NT2/D1 (cell line): Measurements from ENCODE around the gene DBNDD2.

ENCODE experiments used
- DNase-seq: peaks from one replicate; pipeline ENCODE4 v3.0.0-alpha.2; 2011; ENCODE audit warnings: low read depth, low spot score
- H3K27me3 ChIP-seq: 2 replicates; pipeline ENCODE4 v1.6.0; 2011; ENCODE audit warnings: mild to moderate bottlenecking; ENCODE audit not compliant: insufficient read length, insufficient read depth
- H3K36me3 ChIP-seq: 2 replicates; pipeline ENCODE4 v1.6.1; 2011; ENCODE audit warnings: mild to moderate bottlenecking, low read length, mixed read lengths; ENCODE audit not compliant: insufficient read depth, insufficient read length
- H3K4me1 ChIP-seq: 2 replicates; pipeline ENCODE4 v1.5.1; 2011; ENCODE audit not compliant: insufficient read depth, insufficient read length
- H3K4me3 ChIP-seq: 2 replicates; pipeline ENCODE4 v1.5.1; 2011; ENCODE audit warnings: low read depth; ENCODE audit not compliant: insufficient read length
- H3K9ac ChIP-seq: 2 replicates; pipeline ENCODE4 v1.6.0; 2011; ENCODE audit warnings: low read depth; ENCODE audit not compliant: insufficient read length
- H3K9me3 ChIP-seq: 2 replicates; pipeline ENCODE4 v1.5.1; 2011; ENCODE audit warnings: mild to moderate bottlenecking, low read length; ENCODE audit not compliant: insufficient read depth
- SUZ12 ChIP-seq: IDR thresholded peaks from 2 replicates; pipeline ENCODE4 v1.6.1; 2011; ENCODE audit not compliant: insufficient read length, insufficient read depth; ENCODE audit errors: extremely low read depth
- YY1 ChIP-seq: IDR thresholded peaks from 2 replicates; pipeline ENCODE4 v1.6.1; 2011; ENCODE audit not compliant: insufficient read length, insufficient read depth
- ZNF274 ChIP-seq: IDR thresholded peaks from 2 replicates; pipeline ENCODE4 v1.6.1; 2011; ENCODE audit warnings: mild to moderate bottlenecking, low read depth, low read length

DBNDD2 gene

DNA sequence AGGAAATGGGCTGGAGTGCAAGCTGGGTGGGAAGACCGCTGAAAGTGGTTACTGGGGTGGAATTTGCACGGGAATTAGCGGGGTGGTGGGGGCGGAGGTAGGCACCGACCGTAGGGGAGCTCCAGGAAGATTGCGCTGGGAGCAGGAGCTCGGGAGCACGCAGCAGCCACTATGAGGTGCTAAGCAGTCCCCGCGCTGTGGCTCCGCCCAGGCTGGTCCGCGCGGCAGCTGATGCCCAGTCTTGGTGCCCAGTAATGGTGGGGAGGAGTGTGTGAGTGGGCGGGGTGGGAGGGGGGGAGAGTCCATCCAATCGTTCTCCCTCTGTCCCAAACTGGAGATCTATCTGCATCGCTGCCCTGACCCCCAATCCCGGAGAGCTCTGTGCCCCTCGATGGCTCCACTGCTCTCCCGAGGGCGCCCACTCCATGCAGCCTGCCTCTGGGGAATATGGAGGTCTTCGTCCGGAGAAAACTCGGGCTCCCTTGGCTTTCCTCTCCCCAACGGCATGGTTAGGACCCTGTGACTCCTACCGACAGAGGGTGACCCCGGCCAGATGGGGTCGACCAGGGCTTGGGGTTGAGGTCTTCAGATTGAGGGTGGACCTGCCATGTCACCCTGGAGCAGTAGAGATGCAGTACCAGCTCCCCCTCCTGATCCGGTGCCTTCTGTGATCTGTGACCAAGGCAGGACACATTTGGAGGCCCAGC, 35.3 kb upstream of the DBNDD2 start:
- H3K4me3 ChIP-seq, result no peak overlapping the region
- no peaks in the 10 kb centered on the region for H3K9me3 ChIP-seq
- H3K4me1 ChIP-seq, result peaks cover 2% of the 10 kb centered on the region
- peaks cover 17% of the 10 kb centered on the region for H3K36me3 ChIP-seq
- H3K27me3 ChIP-seq, result no peaks in the 10 kb centered on the region
- peak overlapping the region; percentile 52 for H3K9ac ChIP-seq
- no peak for DNase-seq
- no peak for TF ChIP-seq YY1
- no peak for TF ChIP-seq ZNF274
- TF ChIP-seq SUZ12, result no peak

DNA sequence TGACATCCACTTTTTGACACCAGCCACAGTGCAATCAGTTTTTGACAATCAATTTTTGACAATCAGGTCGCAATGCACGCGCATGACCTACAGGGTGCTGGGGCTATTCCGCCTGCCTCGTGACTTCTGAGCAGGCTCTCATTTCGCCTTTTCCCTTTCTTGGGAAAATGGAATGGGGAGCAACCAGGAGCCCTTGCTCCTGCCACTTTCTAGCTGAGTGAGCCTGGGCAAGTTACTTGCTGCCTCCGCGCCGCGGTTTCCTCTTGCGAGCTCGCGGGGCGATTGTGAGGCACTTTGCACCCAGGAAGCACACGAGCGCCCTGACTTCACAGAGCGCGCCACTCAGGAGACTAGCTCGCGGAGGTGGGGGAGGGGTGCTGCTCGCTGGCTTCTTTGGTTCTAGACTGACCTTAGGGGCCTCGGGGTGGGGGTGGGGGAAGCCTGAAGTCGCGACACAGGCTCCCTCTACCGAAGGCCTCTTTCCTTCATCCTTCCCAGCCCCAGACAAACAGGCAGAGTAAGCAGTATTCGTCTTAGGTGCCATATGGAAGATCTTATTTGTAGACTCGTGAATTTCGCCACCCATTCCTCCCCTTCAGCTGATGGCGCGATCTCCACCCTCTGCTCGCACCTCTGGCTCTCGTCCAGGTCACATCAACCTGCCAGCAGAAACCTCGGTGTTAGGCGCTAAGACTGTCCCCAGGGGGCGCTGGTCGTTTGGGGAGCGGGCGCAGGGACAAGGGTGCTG, 34.6 kb upstream of the DBNDD2 start:
- peak; percentile 76 for DNase-seq
- Histone ChIP-seq H3K4me1 (peaks cover 2% of the 10 kb centered on the region), H3K27me3 (no peaks in the 10 kb centered on the region), H3K9me3 (no peaks in the 10 kb centered on the region), H3K4me3 (peak overlapping the region; percentile 2), H3K9ac (peak overlapping the region; percentile 52), H3K36me3 (peaks cover 9% of the 10 kb centered on the region)
- TF ChIP-seq SUZ12, result no peak
- TF ChIP-seq ZNF274, result no peak
- TF ChIP-seq YY1, result no peak

DNA sequence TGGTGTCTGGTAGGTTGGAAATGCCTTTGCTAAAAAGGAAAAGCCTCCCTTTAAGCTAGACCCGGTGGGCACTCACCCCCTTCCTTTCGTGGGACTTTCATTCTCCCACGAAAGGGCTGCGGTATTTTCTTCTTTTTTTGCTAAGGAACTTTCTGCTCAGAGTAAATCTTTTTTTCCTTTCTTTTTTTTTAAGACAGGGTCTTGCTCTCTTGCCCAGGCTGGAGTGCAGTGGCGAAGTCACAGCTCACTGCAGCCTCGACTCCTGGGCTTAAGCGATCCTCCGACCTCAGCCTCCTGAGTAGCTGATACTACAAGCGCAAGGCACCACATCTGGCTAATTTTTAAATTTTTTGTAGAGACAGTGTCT, 34.0 kb upstream of the DBNDD2 start:
- no peaks in the 10 kb centered on the region for H3K9me3 ChIP-seq
- no peak for TF ChIP-seq ZNF274
- TF ChIP-seq SUZ12, result no peak
- TF ChIP-seq YY1, result no peak
- H3K36me3 ChIP-seq, result peaks cover 4% of the 10 kb centered on the region
- H3K4me3 ChIP-seq, result peak overlapping the region; percentile 2
- H3K9ac ChIP-seq, result no peak overlapping the region
- no peaks in the 10 kb centered on the region for H3K27me3 ChIP-seq
- no peak for DNase-seq
- H3K4me1 ChIP-seq, result peaks cover 2% of the 10 kb centered on the region

DNA sequence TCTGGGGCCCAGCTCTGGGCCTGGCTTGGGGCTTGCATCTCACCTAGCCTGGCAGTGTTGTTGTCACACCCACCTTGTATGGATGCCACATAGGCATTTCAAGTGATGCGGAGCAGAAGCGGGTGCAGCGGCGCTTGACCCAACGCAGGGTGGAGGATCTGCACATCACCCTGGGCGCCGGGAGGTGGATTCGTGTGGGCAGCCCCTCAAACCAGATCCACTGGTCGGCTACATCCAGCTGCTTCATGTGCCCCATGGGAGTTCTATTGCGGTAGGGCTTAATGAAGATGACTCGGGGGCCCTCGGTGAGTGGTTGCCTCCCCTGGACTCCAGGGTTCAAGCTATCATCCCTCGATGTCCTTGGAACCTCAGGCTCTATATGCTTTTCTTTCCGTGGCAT, 33.1 kb upstream of the DBNDD2 start:
- Histone ChIP-seq H3K27me3 (no peaks in the 10 kb centered on the region), H3K4me3 (no peak overlapping the region), H3K4me1 (peaks cover 4% of the 10 kb centered on the region), H3K9ac (no peak overlapping the region), H3K36me3 (peaks cover 4% of the 10 kb centered on the region), H3K9me3 (no peaks in the 10 kb centered on the region)
- no peak for DNase-seq
- TF ChIP-seq SUZ12, result no peak
- TF ChIP-seq YY1, result no peak
- no peak for TF ChIP-seq ZNF274

DNA sequence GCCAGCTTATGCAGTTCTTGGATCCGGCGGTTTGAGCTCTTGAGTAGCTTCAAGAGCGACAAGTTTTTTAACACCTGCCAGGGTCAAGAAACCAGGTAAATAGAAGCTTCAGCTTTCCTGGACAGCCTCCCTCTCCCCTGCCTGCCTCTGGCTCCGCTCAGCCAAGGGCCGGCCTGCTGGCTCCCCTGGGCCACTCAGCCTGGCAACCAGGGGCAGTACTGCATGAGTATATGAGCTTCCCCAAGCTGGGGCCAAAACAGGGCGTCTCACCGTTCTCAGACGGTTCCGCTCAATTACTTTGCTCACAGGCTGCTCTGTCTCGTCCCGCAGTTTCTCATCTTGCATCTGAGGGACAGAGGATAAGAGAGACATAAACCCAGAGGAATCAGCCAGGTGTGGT, 30.8 kb upstream of the DBNDD2 start:
- Histone ChIP-seq H3K9ac (no peak overlapping the region), H3K4me3 (no peak overlapping the region), H3K27me3 (no peaks in the 10 kb centered on the region), H3K4me1 (peaks cover 7% of the 10 kb centered on the region), H3K36me3 (no peaks in the 10 kb centered on the region), H3K9me3 (no peaks in the 10 kb centered on the region)
- DNase-seq, result no peak
- TF ChIP-seq ZNF274 (no peak), YY1 (no peak), SUZ12 (no peak)

DNA sequence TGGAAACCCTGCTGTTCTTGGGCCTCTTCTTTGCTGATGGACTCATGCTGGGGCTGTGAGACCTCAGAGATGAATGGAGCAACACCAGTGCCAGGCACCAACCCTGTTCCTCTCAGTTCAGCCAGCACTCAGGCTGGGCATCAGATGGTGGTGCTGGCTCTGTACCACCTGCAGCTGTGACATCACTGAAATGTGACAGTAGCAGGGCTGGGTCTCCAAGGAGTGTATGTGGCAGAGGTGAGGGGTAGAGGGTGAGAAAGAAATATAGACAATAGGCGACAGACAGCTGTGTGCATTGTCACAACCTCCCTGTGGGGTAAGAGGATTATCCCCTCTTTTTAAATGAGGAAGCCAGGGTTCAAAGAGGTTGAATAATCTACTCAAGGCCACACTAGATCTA, 29.9 kb upstream of the DBNDD2 start, which contains the start of gene TP53TG5:
TP53TG5 (minus strand) TSS at position 135 of the 400 bp plus-strand sequence; CDS start at position 46, 89 bp downstream.
- H3K4me1 ChIP-seq, result peaks cover 5% of the 10 kb centered on the region
- TF ChIP-seq YY1, result no peak
- no peak for TF ChIP-seq ZNF274
- no peak for TF ChIP-seq SUZ12
- no peak for DNase-seq
- H3K9me3 ChIP-seq, result no peaks in the 10 kb centered on the region
- H3K4me3 ChIP-seq, result no peak within 1 kb of the TSS
- H3K36me3 ChIP-seq, result no peaks in the 10 kb centered on the region
- H3K9ac ChIP-seq, result no peak within 1 kb of the TSS
- H3K27me3 ChIP-seq, result no peaks in the 10 kb centered on the region

DNA sequence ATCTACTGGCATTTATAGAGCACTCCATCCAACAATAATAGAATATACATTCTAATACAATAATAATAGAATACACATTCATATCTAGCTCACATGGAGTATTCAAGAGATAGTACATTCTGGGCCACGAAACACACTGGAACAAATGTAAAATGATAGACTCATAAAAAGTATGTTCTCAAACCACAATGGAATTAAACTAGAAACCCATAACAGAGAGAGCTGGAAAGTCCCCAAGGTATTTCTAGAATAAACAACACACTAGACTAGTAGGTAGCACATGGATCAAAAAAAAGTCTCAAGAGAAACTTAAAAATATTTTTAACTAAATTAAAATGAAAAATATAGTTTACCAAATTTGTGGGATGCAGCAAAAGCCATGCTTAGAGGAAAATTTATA, 20.8 kb upstream of the DBNDD2 start:
- H3K9me3 ChIP-seq, result no peaks in the 10 kb centered on the region; the same call in 1 of the 2 replicates
- H3K27me3 ChIP-seq, result no peaks in the 10 kb centered on the region
- TF ChIP-seq YY1 (no peak), SUZ12 (no peak), ZNF274 (no peak)
- H3K4me1 ChIP-seq, result no peaks in the 10 kb centered on the region
- H3K9ac ChIP-seq, result no peak overlapping the region
- no peak overlapping the region for H3K4me3 ChIP-seq
- no peaks in the 10 kb centered on the region for H3K36me3 ChIP-seq
- DNase-seq, result no peak
